ENCODE data around the gene PPP2R2C.

PPP2R2C gene

DNA sequence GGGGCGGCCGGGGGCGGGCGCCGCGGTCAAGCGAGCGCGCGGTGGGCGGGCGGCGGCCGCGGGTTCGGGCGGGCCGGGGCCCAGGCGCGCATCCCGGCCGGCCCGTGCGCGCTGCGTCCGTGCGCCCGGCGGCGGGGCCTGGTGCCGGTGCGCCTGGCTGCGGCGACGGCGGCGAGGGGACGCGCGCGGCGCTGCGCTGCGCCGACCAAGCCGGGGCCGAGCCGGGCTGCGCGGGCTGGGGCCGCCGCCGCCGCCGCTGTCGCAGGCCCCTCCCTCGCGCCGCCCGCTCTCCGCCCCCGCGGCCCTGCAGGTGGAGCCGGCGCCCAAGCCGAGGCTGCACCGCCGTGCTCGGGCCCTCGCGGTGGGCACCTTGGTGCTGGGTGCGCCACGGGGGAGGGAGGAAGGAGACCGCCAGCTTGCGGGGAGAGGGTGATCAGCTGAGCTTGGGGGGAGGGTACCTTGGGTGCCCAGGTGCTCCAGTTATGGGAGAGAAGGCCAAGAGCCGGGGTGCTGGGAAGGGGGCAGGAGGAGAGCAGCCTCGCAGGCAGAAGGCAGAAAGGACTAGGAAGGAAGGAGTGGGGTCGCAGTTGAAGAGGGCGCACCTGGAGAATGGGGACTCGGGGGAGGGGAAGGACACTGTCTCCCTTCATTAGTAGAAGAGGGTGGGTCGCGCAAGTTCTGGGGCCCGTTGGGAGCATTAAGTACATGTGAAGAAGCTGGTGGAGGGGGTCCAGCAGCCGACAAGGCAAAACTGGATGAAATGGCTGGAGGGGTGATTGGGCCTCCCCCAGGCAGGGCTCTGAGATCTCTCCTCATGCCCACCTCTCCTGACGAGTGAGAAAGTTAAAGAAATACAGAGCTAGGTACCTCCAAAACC, at the start of gene PPP2R2C:
PPP2R2C (minus strand) TSS at position 228 of the 877 bp plus-strand sequence. CDS start 385 bp downstream, outside the sequence.
- DNase-seq: no peak

DNA sequence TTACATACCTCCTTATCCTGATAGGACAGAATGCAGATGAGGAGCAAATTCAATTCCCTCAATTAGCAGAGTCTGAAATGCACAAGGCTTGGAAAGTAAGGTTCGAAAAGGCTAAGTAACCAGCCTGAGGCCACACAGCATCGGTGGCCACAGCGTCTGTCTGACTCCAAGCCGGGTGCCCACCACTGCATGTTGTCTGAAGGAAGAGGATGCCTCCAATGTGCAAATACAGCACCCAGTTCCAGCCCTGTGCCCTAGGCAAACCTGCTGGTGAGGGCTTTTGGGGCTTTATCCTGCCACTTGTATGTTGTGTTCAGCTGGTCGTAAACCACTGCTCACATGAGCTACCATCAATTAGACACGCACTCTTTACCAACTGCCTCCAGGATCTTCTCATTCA, 48.6 kb upstream of the PPP2R2C start:
- DNase-seq: no peak

DNA sequence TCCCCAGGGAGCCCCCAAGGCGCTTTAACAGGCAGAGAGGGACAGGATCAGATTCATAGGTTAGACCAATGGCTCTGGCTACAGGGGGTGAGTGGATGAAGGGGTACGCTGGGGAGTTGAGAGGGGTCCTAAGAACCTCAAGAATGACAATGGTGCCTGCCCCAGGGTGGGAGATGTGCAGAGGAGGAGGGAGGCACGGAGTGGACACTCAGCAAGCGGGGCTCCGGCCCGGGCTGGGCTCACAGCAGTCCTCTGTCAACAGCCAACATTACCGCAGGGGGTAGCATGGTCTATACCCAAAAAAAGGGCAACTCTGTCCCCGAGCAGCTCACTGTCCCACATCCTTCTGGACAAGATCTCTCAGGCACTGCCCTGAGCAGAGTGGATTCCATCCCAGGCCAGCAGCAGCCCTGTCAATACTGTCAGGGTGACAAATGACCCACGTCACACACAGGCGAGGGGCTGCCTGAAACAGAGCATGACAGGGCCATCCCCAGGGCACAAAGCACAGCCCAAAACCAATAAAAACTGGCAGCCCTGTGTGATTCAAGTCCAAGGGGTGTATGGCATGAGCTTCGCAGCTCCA, 47.7 kb upstream of the PPP2R2C start:
- no peak for DNase-seq

DNA sequence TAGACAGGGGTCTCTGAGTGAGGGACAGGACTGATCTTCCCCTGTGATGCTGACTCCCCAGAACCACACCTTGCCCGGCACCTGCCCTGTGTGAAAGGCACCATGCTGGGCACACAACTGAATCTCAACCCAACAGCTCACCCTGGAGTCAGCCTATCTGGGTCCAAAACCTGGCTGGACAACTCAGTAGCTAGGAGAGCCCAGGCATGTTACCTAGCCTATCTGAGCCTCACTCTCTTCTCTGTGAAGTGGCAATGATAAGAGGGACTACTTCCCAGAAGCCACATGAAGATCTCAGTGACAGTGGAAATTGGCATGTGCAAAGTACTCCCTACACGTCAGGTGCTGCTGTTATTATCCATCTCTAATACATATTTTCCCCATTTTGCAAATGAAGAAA, 44.8 kb upstream of the PPP2R2C start:
- DNase-seq: no peak

DNA sequence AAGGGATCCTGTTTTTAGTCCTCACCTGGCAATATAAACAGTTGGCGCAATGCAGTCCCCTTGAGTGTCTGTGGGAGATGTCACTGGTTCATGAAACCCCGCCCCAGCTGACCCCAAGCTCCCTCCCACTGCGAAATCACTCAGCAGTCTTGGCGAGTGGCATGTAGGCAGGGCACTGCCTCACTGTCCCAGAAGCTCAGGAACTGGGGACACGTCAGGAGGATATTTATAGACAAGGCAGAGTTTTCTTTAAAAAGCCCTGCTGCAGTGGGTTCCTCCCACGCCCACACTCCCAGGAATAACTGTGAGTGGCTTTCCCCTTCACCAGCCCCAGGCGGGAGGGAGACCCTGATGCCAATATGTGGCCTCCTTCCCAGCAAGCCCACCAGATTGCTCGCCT, 44.3 kb upstream of the PPP2R2C start:
- no peak for DNase-seq

DNA sequence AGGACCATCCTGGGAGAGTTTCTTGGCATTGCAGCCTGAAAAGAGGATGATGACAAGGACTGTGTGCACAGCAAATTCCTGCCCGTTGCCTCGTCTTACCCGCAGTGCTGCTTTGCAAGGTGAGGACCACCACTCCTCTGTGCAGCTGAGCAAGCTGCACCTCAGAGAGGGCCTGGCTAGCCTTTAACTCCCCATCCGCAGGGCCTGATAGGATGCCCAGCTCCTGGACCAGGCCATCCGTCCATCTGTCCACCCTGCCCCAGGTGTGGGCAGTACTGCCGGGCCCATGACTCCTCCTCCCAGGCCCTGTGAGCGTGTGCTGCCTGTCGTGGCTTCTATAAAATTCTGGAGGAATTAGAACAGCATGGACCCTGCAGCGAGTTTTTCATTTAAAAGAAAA, 43.9 kb upstream of the PPP2R2C start:
- DNase-seq: no peak

DNA sequence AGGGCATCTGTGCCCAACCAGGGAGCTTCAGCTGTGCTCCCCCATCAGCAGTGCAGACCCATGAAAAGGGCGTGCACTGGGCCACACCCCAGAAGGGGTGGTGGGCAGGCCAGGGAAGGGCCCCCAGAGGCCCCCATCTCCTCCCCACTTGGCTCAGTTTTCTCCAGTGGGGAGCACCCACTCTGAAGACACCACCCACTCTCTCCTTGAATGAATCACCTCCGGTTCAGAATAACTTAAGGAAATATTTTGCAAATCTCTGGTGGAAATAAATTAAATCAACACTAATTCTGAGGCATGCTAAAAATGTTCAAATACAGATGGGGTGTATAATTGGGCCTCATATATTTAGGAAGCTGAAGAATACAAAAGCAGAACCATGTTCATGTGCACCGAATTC, 41.3 kb upstream of the PPP2R2C start:
- no peak for DNase-seq

DNA sequence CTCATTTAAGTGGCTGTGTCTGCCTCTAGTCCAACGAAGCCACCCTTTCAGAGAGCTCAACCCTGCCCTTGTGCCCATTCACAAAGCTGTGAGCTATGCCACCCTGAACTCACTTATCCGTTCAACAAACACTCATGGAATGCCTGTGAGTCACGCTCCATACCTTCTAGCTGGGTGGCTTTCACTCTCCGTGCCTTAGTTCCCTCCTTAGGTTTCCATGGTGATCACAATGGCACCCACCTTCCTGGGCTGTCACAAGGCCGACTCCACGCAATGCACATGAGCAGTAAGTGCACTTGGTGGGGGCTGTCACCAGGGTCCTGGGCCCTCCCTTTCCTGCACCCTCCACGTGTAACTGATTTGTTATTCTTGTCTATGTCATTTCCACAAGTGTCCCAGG, 37.2 kb upstream of the PPP2R2C start:
- DNase-seq: no peak

DNA sequence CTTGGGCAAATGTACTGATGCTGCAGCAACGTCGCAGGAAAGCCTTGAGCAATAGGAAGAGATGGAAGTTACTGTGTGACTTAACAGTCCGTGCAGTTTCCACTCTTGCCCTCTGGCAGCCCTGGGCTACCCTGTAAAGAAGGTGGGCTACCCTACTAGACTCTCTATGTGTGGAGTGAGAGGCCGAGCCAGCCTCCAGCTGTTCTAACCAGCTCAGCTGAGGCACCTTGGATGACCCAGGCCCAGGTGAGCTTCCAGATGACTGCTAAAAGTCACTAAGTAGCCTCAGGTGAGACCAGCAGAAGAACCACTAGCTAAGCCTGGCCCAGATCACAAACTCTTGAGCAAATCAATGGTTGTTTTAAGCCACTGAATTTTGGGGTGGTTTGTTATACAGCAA, 34.9 kb upstream of the PPP2R2C start:
- no peak for DNase-seq

DNA sequence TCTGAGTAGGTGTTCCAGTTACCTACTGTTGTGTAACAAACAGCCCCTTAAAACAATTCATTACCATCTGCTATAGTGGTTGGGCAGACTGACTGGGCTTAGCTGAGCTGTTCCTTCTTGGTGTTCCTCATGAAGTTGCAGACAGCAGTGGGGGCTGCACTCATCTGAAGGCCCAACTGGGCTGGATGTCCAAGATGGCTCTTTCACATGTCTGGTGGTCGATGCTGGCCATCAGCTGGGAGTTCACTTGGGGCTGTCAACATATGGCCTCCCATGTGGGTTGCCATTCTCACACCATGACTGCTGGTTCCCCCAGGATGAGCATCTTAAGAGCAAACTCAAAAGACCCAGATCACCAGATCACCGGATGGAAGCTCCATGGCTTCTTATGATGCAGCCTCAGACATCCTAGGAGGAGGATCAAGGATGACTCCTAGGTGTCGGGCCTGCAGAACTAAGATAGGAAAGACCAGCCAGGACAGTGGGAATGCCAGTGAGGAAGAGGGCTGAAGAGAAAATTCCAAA, 34.3 kb upstream of the PPP2R2C start:
- no peak for DNase-seq

DNA sequence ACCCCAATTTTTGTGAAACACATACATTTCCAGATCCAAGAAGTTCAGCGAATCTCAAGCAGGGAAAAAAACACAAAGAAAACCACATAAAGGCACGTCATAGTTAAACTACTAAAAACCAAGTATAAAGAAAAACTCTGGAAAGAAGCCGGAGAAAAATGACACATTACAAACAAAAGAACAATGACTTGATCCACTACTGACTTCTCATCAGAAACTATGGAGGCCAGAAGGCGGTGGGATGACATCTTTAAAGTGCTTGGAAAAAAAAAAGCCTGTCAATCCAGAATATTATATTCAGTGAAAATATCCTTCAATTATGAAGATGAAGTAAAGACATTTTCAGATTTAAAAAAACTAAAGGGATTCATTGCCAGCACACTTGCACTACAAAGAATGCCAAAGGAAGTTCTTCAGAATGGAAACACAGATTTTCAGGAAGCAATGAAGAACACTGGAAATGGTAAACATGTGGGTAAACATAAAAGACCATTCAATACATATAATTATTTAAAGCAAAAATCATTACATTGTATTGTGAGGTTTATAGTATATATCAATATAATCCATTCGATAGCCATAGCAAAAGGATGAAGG, 32.6 kb upstream of the PPP2R2C start:
- DNase-seq: no peak

DNA sequence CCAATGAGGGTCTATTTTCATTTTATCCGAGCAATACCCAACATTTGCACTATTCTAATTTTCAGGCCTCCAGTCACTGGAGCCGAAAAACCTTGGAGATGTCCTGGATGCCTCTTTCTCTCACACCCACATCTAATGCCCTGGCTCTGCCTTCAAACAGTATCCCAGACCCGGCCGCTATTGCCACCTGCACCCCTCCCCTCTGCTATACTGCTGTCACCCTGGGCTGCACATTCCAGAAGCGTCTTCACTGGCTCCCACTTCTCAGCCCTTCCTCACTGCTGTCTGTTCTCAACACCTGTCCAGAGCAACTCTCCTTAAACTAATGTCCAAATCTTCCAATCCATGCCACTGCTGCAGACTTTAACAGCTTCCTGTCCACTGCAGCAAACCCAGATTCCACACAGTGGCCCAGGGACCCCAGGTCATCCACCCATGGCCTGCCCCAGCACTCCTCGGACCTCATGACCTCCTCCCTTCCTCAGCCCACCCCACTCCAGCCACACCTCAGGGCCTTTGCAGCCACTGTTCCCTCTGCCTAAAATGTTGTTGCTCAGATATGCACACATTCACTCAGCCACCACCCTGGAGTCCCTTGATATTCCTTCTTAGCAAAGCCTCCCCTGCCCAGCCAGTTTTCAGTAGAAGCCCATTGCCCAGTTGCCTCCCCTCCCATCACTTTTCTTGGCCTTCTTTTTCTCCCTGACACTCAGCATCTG, 30.5 kb upstream of the PPP2R2C start:
- DNase-seq: no peak

DNA sequence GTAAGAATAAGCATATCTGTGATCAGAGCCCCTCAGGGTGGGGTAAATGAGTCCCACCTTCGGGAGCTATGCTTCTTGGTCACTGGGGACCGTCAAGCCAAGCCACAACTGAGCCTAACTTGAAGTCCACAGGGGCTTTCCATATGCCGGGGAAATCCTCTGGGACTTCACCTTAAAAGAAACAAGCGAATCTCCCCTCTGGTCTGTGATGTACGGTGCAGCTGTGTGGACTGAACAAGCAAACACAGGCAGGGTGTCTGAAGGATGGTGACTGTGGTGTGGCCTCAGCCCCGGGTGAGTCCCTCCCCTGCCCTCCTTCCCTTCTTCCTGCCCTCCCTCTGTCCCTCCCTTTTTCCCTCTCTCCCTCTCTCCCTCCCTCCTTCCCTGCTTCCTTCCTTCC, 29.7 kb upstream of the PPP2R2C start:
- DNase-seq: no peak

DNA sequence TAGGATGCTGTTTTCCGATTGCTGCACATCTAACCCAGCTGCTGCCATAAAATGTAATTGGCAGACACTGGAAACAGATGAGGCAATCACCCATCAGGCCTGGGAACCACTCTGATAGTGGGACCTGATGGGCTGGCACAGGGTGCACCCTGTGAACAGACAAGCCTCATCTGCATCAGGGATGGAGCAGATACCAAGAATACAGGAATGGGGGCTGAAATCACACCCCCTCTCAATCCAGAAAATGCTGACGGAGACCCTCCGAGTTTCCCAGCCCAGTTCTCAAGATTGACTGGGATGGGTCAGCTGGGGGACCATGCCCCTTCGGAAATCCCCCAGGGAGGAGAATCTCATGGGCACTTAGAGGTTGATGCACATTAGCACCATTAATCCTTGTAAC, 28.8 kb upstream of the PPP2R2C start:
- DNase-seq: no peak

DNA sequence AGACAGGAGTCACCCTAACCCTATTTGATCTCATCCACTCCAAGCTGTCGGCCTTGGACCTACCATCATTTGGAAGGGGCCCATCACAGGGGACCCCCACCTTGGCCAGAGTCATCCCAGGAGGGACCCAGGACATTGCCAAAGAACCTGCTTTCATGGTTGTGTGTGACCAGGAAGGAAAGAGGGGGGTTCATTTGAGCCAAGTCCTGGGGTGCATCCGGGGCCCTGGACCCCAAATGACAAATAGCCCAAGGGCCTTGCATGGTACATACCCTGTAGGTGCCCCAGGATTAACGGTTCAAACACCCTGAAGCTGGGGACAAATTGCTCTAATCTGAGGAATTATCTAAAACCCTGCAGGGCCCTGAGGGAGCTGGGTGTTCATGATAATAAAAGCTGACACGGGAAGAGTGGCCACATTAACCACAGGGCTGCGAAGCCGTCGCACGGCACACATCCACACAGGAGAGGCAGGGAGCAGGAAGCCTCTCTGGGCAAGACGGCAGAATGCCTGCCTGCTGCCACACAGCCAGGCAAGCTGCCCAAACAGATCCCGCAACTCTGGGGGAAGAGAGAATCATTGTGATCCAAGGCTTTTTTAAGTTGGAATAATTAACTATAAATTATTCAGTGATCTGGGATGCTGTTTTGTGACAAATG, 28.2 kb upstream of the PPP2R2C start:
- no peak for DNase-seq

DNA sequence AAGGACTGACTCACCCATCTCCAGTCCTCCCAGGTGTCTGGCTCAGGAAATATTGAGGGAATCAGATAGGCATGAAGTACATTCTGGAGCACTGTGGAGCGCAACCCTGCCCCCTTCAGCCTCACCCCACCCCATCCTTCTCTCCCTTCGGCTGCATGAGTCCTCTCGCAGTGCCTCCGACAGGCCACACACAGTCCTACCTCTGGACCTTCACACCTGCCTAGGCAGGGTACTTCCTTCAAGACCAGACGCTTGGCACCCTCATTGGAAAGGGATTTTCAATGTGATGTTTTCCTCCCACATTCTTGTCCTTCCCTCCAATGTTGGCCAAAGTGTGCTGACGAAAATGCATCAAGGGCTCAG, 26.8 kb upstream of the PPP2R2C start:
- DNase-seq: no peak

DNA sequence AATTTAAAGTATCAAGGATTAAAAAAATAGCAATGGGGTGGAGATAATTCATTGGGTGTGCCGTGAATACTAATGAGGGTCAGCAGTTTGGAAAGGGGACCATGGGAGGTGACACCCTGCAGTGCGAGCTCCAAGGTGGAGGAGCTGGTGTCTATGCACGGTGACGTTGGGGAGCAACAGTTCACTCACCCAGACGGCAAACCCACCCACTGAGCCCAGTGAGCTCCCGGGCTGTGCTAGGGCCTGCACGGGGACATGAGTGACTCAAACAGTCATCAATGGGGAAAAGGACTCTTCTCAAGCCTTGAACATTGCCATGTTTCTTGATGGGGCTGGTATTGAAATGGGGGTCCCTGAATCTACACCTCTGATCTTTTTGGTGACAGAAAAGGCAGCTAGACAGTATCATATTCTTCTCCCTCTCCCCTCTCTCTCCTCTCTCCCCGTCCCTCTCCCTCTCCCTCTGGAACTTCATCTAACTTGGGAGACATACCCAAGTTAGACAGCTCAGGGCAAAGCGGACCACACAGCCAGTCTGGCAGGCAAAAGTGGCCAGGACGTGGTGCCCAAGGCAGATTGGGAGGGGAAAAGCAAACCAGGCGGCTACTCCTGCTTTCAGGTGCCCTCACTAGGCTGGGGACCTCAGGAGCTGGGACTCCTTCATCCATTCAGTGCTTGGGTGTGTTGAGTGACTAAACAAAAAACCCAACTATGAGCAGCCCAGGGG, 26.3 kb upstream of the PPP2R2C start:
- no peak for DNase-seq

DNA sequence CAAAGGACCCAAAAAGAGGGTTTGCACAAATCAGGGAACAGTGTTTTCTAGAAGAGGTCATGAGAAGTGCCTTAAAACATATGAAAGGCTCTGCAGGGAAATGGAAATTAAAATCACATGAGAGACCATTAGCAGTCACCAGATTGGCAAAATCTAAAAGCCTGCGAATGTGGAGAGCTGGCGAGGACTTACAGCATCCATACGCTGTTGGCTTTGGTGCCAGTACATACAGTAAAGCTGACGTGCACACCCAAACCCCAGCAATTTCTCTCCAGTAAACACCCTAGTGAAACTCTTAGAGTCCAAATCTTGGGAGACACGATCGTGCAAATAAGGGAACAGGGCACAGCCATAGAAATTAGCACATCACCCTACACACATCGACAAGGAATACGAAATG, 25.4 kb upstream of the PPP2R2C start:
- DNase-seq: no peak

DNA sequence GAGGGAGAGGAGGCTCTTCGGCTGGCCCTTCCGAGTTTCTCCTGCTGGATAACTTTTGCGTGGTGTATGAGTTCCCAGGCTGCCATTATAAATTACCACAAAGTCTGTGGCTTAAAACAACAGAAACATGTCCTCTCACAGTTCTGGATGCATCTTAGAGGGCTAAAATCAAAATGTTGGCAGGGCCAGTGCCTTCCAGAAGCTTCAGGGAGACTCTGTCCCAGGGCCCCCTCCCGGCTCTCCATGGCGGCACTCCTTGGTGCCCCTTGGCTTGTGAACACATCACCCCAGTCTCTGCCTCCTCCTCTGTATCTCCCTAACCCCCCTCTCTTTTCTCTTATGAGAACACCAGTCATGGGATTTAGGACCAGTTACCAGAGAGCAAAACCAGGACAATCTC, 23.3 kb upstream of the PPP2R2C start:
- DNase-seq: no peak

DNA sequence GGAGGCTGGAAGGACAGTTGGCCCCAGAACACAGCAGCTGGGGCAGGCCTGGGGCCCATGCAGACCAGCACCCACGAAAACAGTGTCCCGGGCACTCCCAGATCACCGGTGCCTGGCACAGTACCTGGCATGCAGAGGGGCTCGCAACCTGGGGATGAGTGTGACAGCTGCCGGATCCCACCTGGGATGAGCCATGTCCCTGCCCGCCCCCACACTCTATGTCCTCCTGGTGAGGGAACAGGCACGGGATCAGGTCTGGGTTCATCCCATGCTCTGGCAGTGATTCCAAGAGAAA, 22.8 kb upstream of the PPP2R2C start:
- DNase-seq: no peak

DNA sequence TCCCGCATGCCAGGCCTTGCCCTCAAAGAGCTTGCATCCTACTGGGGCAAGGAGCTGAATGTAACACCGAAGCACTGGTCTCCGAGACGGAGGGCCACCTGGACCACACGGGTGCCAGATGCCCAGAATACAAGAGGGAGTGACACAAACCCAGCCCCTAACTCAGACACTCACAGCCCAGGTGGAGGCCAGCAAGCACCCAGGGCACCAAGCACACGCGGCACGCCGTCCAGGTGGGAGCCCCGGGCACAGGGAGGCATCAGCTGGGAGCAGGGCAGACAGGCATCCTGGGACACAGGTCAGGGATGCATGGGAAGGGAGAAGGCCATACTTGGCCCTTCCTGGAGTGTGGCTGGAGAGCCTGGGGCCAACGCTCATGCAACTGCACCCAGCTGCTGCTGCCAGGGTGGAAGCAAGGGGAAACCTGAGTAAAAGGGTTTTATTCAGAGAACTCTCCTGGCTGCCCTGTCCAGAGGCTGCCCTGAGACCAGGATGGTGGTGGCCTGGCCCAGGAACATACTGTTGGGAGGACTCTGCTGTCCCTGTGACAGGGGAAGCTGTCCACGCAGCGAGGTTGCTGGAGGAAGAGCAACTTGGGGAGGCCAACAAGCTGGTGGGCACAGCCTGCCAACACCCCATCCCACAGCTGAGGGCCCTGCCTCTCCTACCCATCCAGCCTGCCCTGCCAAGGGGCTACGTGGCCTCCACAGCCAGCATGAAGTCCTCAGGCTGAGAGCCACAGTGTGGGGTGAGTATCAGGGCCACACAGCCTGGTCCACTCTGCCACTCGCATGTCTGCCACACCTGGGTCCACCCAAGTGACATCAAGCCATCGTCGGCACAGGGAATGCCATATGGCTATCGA, 22.2 kb upstream of the PPP2R2C start:
- DNase-seq: no peak

Measured in fibroblast of skin of right quadriceps (primary cell).